ENCODE measurements around the gene TMPRSS9. TPM values are rescaled to one million over a fixed set of nuclear protein-coding genes. Genes with fewer than 3 reads are reported as not detected.

TMPRSS9 gene
- total and polyA plus RNA-seq, 2 of the 13 experiments (the other 11 are each of a cell fraction or from before 2014, with no cell fraction given) = 2.5 to 5.2 TPM

- FAIRE-seq = no peak
- H3K4me3 ChIP-seq (replicated peaks in 1 of 3; ENCODE audit: insufficient read depth in 1 of 3, low read depth in 2 of 3, low read length in 3 of 3) = no peak overlapping the region
- no TSS peak for BruUV-seq (replicated peaks)
- H3K9me3 ChIP-seq (ENCODE audit: low read length) = no peaks in the 10 kb centered on the region
- ChIA-PET CTCF (ENCODE audit: low intra/inter-chr PET ratio, low total read pairs) (no interaction called here), POLR2A (no interaction called here)
- 92% methylated on average over 29 of the region's 29 CpGs for WGBS (ENCODE audit: low lambda C conversion rate)
- ATAC-seq = no peak
- intact Hi-C loops (cut with micrococcal nuclease; ENCODE audit: unreplicated experiment) = loop anchor here (2.0 kb wide), 1 partner anchor 71 kb away; no protein-coding TSS in a partner anchor
- H3K27me3 ChIP-seq (ENCODE audit: control insufficient read depth in 1 of 2, insufficient read depth in 2 of 2, low read length in 2 of 2) = no peaks in the 10 kb centered on the region; a peak in 1 of 5 replicates
- 0 out of 2 replicates have a peak, but pooled peaks cover 2% of the 10 kb centered on the region for H4K20me1 ChIP-seq (ENCODE audit: insufficient read depth, low read length)
- H3K4me1 ChIP-seq (ENCODE audit: insufficient read depth, low read length) = peaks cover 24% of the 10 kb centered on the region
- no peak for DNase-seq (ENCODE audit: low spot score)
- TF ChIP-seq RBFOX2 (IDR thresholded peaks at IDR 0.05; ENCODE audit: low read depth, low read length) (peak; percentile 52), ZNF580 (CRISPR knock-in tag; IDR thresholded peaks at IDR 0.05; ENCODE audit: borderline replicate concordance, low read depth) (no peak), AGO2 (optimal IDR thresholded peaks at IDR 0.05; ENCODE audit: low read depth, low read length) (peak; percentile 53)
- no peak overlapping the region for H3K9ac ChIP-seq (ENCODE audit: insufficient read depth, low read depth, low read length)
- H3K4me2 ChIP-seq (ENCODE audit: low read depth, low read length) = no peak overlapping the region
- H3K36me3 ChIP-seq (replicated peaks in 1 of 2; ENCODE audit: control insufficient read depth in 1 of 2, insufficient read depth in 2 of 2, low read length in 2 of 2) = peaks cover 7 to 36% of the 10 kb centered on the region in 2 experiments; a peak in 4 of 5 replicates
- in situ Hi-C loops (cut with HindIII; ENCODE audit: extremely low pct_ligation_motif_present, low pct_unique_long_range_greater_than_20kb) = no loop called here
- no peak overlapping the region for H2AFZ ChIP-seq (ENCODE audit: low read length)
- H3K79me2 ChIP-seq (ENCODE audit: insufficient read depth, low read length) = peaks cover 28% of the 10 kb centered on the region
- H3K27ac ChIP-seq (ENCODE audit: extremely low read length, insufficient read depth, low read length) = no peak overlapping the region
Observed at GRCh38 chr19:2325281-2326046, 34.6 kb upstream of the TMPRSS9 start.

- no peak for ATAC-seq
- Histone ChIP-seq H3K27ac (ENCODE audit: extremely low read length, insufficient read depth, low read length) (no peak overlapping the region), H3K4me2 (ENCODE audit: low read depth, low read length) (peak overlapping the region; percentile 95; the same call in 1 of the 2 replicates), H4K20me1 (ENCODE audit: insufficient read depth, low read length) (0 out of 2 replicates have a peak, but pooled peaks cover 2% of the 10 kb centered on the region), H2AFZ (ENCODE audit: low read length) (no peak overlapping the region), H3K9ac (ENCODE audit: insufficient read depth, low read depth, low read length) (peak overlapping the region; percentile 97), H3K36me3 (replicated peaks in 1 of 2; ENCODE audit: control insufficient read depth in 1 of 2, insufficient read depth in 2 of 2, low read length in 2 of 2) (peaks cover 7 to 36% of the 10 kb centered on the region in 2 experiments; a peak in 4 of 5 replicates), H3K27me3 (ENCODE audit: control insufficient read depth in 1 of 2, insufficient read depth in 2 of 2, low read length in 2 of 2) (no peaks in the 10 kb centered on the region; a peak in 1 of 5 replicates), H3K4me3 (replicated peaks in 1 of 3; ENCODE audit: insufficient read depth in 1 of 3, low read depth in 2 of 3, low read length in 3 of 3) (peak overlapping the region in 1 of 3 experiments; percentile 89; a peak in 3 of 6 replicates), H3K79me2 (ENCODE audit: insufficient read depth, low read length) (peaks cover 32% of the 10 kb centered on the region), H3K9me3 (ENCODE audit: low read length) (no peaks in the 10 kb centered on the region), H3K4me1 (ENCODE audit: insufficient read depth, low read length) (peaks cover 38% of the 10 kb centered on the region)
- ChIA-PET CTCF (ENCODE audit: low intra/inter-chr PET ratio, low total read pairs) (no interaction called here), POLR2A (interaction anchor here (1.9 kb wide), 1 partner anchor 66 kb away, joined by 4 read pairs; no protein-coding TSS in a partner anchor)
- no peak for FAIRE-seq
- BruUV-seq (replicated peaks) = no TSS peak
- in situ Hi-C loops (cut with HindIII; ENCODE audit: extremely low pct_ligation_motif_present, low pct_unique_long_range_greater_than_20kb) (no loop called here), intact Hi-C loops (cut with micrococcal nuclease; ENCODE audit: unreplicated experiment) (loop anchor here (2.0 kb wide), 1 partner anchor 70 kb away; no protein-coding TSS in a partner anchor)
- 95% methylated on average over 11 of the region's 16 CpGs for WGBS (ENCODE audit: low lambda C conversion rate)
- DNase-seq (ENCODE audit: low spot score) = no peak
- 0 out of 2 replicates have a peak, but pooled peaks have one; percentile 11 for TF ChIP-seq ZBTB38 (CRISPR knock-in tag; IDR thresholded peaks at IDR 0.05)
- TF ChIP-seq SOX6 (IDR thresholded peaks at IDR 0.05) = no peak
- TF ChIP-seq SOX6 (CRISPR knock-in tag; IDR thresholded peaks at IDR 0.05) = no peak
- TF ChIP-seq TEAD3 (CRISPR knock-in tag; optimal IDR thresholded peaks at IDR 0.05; ENCODE audit: borderline replicate concordance) = peak; percentile 27
Observed at GRCh38 chr19:2326699-2327360, 33.2 kb upstream of the TMPRSS9 start.
